GM10847 (cell line): ENCODE results near the gene TRPM1.

ENCODE experiments used
- POLR2A ChIP-seq: IDR thresholded peaks from 2 replicates; pipeline ENCODE4 v1.6.1; 2011; ENCODE audit not compliant: insufficient read length; ENCODE audit errors: extremely low read depth

Gene TRPM1

DNA sequence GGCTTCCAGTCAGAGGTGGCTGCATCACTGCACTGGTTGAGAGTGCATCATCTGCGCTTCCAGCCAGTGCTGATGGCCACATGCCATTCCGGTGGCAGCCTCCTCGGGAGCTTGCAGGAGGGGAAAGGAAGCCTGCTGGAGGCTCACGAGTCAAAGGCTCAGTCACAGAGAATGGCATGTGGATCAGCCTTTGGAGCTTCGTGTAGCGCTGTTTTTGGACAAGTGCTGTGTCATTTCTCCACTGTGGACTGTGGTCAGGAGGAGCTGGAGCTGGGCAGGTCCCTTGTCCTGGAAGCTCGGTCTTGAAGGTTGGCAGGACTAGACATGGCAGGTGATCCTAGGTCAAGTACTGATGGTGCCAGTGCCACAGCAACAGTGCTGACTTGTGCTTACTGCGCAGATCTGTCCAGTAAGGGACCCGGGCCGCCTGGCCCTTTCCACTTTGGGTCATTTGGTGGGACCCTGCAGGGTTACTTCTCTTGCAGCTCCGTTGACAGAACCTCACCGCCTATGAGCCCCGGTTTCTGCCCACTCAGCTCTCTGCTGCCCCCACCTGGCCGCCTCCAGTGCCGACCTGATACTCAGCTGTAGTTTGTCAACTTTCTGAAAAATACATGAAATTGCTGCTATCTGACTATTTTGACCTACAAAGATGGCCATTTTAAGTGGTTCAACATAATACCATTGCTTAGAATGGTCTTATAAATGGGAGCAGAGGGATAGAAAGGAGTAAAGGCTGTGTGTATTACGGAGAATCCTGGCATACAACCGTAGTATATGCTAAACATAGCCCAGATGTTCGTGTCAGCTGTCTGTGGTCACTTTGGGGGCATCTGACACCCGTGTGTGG lies 27.6 kb upstream of the TRPM1 start:
- TF ChIP-seq POLR2A: no peak

DNA sequence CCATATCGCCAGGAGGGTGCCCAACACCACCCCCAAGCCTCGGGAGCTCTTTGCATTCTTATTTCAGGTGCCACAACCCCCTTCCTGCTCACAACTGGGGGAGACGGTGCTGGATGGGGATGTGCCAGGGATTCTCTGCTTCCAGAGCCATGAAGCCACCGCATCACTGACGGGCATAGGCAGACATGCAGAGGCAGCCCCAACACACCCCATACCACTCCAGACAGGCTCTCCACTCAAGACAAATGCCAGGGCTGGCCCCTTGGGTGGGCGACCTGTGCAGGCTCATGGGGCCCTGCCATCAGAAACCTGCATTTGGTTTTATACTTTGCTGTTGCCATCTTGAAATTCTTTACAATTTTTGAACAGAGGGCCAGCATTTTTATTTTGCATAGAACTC lies 27.0 kb upstream of the TRPM1 start:
- TF ChIP-seq POLR2A: no peak

DNA sequence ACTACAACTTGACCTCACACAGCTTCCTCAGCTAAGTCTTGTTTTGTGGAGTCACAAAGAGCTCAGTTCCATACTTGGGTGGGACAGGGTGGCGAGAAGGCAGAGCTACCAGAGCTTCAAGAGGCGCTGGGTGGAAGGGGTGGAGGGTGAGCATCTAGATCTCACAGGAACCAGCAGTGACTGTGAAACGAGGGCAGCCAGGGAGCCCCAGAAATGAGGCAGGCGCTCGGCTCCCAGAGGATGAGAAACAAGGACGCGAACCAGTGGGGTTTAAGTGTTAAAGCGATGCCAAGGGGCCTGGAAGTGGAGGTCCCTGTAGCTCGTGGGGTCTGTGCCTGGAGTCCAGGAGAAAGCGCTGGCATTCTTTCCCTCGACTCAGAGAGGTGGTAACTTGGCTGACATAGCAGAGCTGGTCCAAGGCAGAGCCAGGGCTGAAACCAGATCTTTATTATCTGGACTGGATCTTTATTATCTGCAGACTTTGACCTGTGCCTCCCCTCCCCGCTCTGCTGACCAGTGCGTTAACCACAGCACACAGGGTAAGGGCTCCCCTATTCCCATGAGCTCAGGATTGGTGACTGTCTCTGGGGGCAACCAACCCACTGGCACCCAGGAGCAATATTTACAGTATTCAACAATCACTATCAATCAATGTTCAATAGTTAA lies 26.2 kb upstream of the TRPM1 start:
- no peak for TF ChIP-seq POLR2A

DNA sequence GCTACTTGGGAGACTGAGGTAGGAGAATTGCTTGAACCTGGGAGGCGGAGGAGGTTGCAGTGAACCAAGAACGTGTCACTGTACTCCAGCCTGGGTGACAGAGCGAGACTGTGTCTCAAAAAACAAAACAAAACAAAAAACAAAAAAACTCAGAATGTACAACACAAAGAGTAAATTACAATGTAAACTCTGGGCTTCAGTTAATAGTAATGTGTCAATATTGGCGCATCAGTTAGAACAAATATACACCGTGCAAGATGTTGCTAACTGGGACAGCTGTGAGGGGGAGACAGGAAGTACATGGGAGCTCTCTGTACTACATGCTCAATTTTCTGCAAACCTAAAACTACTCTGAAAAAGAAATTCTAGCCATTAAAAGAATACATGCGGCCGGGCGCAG lies 23.5 kb upstream of the TRPM1 start:
- TF ChIP-seq POLR2A: no peak

DNA sequence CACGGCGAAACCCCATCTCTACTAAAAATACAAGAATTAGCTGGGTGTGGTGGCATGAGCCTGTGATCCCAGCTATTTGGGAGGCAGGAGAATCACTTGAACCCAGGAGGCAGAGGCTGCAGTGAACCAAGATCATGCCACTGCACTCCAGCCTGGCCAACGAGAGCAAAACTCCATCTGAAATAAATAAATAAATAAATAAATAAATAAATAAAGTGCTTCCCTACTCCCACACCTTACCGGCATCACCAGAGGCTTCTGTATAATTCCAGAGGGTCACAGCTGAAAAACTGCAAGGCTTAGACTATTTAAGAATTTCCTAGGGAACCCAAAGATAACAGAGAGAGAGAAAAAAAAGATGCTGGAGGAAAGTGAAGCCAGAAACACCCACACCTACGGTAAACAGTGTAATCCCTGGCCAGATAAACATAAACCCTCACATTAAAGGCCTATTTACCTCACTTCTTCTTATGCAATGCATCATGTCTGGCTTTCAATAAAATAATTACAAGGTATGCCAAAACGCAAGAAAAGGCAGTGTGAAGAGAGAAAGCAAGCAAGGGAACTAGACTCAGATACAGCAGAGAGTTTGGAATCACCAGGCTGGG lies 15.0 kb upstream of the TRPM1 start:
- TF ChIP-seq POLR2A: no peak

DNA sequence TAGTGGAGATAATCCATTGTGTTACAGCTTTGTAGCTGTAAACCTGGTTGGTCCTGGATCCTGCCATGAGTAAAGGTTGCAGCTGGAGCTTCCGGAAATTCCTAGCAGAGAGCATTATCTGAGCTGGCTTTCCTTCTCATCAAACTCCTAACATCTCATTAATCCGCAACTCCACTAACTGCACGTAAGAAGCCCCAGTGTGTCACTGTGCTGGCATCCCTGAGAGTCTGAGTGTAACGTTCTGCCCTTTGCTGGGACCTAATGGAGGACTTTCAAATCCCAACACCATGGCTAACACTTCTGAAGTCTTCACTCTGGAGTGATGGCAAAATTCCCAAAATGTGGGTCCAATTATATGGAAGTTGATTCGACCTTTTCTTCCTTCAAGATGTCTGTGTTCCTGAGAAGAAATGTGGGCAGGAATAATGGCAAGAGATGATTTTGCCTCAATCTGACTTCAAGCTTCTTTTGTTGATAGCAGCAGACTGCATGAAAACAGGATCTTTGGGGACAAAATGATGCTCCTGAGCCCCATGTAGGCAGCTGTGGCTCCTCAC lies 9.6 kb upstream of the TRPM1 start:
- TF ChIP-seq POLR2A: no peak

DNA sequence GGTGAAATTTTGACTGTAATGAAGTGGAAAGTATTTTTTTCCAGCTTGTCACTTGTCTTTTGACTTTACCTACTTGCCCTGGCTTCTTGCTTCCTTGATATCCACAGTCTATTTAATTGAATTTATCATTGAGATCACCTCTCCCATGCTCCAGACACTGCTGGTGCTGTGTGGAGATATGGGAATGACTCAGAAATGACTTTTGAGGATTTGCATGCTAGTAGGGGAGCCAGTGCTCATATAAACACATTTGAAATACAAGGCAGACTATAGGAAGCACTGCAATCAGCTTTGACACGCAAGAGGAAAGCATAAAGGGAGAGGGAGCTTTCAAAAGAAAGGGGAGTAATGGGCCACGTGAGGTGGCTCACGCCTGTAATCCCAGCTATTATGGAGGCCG lies 7.3 kb upstream of the TRPM1 start:
- no peak for TF ChIP-seq POLR2A

DNA sequence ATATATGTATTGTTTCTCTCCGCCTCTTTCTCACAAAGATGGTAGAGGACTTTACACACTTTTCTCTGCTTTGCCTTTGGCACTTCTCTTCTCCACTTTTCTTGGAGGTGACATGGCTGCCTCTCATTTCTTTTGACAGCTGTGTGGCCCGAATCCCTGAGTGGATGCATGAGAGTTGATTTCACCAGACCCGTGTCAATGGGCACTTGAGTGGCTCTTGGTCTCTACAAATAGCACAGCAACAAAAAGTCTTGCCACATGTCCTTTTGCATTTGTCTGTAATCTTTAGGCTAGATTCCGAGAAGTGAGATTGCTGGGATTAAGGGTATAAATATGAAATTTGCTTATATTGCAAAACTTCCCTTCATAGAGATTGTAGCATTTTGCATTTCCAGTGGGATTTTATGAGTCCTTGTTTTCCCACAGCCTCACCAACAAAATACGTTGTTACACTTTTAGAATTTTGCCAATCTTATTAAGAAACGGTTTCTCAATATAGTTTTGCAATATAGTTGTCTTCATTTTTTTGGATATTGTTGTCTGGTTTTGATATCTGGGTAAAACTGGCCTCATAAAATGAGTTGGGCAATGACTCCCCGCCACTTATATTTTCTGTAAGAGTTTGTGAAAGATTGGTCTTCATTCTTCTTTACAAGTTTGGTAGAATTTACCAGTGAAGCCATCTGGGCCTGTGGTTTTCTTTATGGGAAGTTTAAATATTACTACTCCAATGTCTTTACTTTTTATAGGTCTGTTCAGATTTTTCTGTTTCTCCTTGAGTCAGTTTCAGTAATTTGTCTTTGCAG lies 5.2 kb upstream of the TRPM1 start:
- no peak for TF ChIP-seq POLR2A

DNA sequence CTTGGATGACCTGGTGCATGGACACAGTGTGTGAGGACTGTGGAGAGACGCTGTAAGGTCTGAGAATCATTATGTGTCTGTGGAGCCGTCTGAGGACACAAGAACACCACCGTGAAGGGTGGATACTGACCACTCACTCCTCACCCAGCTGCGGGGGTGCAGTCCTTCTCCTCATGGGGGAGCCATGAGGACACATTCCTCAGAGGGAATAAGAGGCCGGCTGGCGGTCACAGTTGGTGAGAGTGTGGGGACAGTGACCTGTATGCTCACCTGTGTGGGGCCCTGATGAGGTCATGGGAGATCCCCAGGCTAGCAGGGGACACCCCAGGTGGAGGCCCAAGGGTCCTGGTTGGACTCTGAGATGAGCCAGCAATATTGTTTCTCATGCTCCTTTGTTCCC lies 2.5 kb upstream of the TRPM1 start:
- TF ChIP-seq POLR2A: no peak

DNA sequence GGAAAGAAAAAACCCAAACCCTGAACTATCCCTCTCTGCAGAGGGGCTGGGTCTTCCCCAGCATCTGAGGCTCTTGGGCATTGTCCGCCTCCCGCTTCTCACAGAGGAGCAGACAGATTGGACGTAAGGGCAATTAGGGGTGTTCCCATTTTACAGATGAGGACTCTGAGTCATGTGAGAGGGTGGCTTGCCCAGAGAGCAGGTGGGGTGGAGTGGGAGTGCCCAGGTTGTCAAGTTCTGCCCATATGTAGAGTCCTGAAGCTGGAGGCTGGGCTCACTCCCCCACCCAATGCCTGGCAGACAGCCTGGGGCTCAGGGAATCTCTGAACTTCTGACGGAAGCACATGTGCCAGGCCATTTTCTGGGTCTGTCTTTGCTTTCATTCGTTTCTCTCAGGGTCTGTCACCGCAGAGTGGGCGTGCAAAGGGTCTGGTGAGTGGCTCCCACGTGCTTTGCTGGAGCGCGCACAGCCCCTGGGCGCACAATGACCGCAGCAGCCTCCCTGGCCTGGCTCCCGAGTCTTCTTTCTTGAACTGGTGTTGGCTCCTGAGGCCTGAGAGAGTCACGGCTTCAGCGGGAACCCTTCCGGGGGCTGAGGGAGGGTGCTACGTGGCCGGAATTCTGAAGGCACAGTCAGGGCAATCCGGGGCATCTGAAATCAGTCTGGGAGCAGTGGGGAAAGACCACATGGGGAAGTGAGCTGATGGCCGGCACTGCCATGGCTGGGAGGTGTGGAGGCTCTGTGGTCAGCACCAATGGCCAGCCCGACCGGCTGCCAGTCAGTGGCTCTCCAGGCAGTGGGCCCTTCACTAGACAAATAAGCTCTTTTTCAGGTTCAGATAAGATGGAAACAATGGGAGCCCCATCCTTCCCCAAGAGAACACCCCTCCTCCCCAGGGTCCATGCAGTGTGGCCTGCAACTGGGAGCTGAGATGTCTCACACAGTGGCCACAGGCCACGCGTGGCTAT lies 1.1 kb upstream of the TRPM1 start:
- no peak for TF ChIP-seq POLR2A

DNA sequence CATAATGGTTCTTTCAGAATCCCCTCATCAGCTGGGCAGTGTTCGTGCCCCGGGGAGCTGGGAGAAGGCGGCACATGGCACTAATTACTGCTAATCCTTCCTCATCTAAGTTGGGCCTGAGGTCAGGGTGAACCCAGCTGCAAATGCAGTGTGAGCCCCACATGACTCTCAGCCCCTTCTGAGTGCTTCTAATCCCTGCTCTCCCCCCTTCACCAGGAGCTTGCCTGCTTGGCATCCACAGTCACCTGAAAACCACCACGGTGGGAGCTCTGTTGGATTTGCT lies 455 bp upstream of the TRPM1 start:
- TF ChIP-seq POLR2A: no peak

DNA sequence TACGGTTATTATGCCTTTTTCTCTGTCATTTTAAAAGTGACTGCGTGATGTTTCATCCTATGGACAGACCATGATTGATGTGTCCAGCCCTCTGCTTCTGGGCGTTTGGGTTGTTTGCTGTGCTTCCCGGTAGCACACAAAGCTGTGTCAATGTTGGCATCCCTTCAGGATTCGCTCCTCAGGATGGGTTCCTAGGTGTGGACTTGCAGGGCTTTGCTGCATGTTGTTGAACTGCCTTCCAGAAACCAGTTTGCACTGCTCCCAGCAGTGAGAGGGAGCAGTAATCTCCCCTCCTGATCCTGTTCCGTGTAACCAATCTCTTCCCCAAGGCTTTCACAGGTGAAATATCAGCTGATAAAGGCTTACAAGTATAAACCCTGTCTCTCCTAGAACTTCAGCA lies 787 bp downstream of the TRPM1 start:
- TF ChIP-seq POLR2A: no peak

DNA sequence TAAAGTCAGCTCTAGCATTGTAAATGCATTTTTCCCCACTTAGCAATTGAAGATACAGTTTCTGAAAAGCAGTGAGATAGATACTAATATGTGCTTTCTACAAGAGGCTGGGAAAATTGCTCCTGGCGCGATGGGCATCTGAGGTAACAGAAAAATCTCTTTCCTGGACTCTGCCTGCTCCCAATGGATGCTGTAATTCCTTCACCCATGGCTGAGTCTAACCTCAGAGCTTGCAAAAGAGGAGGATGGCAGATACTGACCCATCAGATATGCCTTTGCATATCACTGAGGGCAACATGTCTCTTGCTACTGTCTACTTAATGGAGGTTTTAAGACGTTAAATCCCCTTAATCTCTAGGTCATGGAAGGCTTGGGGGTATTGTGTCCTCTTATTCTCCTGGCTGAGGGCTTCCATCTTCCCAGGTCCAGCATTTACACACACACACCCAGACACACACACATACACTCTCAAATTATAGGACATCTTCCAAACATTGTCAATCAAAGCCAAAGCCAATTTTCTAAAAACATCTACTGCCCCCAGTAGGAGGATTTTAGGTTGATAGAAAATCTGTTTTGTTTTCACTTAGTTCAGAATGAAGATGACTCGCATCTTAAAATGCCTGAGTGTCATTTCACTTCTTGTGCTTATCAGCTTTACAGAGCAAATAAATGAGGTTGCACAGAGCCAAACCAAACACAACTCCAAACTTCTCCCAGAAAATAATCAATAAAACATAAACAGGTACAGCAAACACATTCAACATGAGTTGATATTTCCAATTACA lies 2.4 kb downstream of the TRPM1 start:
- no peak for TF ChIP-seq POLR2A
